Esophagus muscularis mucosa (tissue), 3 donors: ENCODE measurements around the gene MYOF.

Experiments
- POLR2A ChIP-seq: fragments of 450-650 bp; IDR thresholded peaks from one replicate; pipeline ENCODE4 v1.6.1; 2017; ENCODE audit warnings: antibody characterized with exemption, moderate library complexity, mild to moderate bottlenecking, low read depth
- TF ChIP-seq, protein P1 (sequence below), 3 experiments: fragments of 200-600 bp in 2 of 3; fragments of 450-650 bp in 1 of 3; sonication (generic) in 2 of 3; IDR thresholded peaks; one replicate each; pipeline ENCODE4 v1.5.1; 2017 to 2019; ENCODE audit warnings: antibody characterized with exemption in 3 of 3, mild to moderate bottlenecking in 2 of 3, moderate library complexity in 1 of 3

DNA sequence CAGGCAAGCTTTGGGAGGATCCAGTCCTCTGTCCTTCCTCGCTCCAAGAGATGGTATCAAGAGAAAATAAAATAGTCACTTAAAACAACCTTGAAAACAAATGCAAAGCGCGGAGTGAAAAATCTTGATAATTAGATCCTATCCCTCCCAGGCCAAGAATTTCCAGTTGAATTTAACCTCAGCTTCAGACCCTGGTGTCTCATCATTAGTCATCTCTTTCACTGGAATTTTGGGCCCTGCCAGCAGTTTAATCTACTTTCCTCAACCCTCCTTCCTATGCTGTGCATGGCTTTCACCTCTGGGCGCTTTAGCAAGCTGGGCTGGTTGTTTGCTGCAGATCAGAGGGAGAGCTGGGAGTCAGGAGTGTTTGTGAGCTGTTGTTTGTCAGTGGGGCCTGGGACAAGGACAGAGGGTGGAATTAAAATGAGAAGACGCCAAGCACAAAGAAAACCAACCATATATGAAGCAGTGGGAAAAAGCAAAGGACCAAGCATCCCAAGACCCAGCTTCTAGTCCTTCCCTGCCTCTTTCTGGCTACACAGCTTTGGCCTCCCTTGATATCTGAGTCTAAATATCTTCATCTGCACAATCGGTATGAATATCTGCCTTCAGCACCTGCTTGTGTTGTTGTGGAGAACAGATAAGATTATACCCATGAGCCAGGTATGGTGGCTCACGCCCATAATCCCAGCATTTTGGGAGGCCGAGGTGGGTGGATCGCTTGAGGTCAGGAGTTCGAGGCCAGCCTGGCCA lies 13.5 kb downstream of the MYOF start:
- no peak for TF ChIP-seq POLR2A
- TF ChIP-seq, protein P1, sequence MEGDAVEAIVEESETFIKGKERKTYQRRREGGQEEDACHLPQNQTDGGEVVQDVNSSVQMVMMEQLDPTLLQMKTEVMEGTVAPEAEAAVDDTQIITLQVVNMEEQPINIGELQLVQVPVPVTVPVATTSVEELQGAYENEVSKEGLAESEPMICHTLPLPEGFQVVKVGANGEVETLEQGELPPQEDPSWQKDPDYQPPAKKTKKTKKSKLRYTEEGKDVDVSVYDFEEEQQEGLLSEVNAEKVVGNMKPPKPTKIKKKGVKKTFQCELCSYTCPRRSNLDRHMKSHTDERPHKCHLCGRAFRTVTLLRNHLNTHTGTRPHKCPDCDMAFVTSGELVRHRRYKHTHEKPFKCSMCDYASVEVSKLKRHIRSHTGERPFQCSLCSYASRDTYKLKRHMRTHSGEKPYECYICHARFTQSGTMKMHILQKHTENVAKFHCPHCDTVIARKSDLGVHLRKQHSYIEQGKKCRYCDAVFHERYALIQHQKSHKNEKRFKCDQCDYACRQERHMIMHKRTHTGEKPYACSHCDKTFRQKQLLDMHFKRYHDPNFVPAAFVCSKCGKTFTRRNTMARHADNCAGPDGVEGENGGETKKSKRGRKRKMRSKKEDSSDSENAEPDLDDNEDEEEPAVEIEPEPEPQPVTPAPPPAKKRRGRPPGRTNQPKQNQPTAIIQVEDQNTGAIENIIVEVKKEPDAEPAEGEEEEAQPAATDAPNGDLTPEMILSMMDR (IDR thresholded peaks at IDR 0.05): no peak
